Prostate gland (tissue), 2 donors: ENCODE results near the gene FITM2.

ENCODE experiments used
- POLR2AphosphoS5 ChIP-seq: sonication (generic); formaldehyde crosslinking; IDR thresholded peaks from one replicate; pipeline ENCODE4 v1.6.1; 2017; ENCODE audit warnings: antibody characterized with exemption
- TF ChIP-seq, protein P1 (sequence below), 4 experiments: fragments of 200-600 bp in 2 of 4; fragments of 450-650 bp in 2 of 4; sonication (generic) in 2 of 4; IDR thresholded peaks; 1 replicate in 3 of 4; 2 replicates in 1 of 4; pipeline ENCODE4 v1.5.1; 2016 to 2019; ENCODE audit warnings: antibody characterized with exemption in 4 of 4, mild to moderate bottlenecking in 2 of 4, moderate library complexity in 2 of 4

- TF ChIP-seq, protein P1, sequence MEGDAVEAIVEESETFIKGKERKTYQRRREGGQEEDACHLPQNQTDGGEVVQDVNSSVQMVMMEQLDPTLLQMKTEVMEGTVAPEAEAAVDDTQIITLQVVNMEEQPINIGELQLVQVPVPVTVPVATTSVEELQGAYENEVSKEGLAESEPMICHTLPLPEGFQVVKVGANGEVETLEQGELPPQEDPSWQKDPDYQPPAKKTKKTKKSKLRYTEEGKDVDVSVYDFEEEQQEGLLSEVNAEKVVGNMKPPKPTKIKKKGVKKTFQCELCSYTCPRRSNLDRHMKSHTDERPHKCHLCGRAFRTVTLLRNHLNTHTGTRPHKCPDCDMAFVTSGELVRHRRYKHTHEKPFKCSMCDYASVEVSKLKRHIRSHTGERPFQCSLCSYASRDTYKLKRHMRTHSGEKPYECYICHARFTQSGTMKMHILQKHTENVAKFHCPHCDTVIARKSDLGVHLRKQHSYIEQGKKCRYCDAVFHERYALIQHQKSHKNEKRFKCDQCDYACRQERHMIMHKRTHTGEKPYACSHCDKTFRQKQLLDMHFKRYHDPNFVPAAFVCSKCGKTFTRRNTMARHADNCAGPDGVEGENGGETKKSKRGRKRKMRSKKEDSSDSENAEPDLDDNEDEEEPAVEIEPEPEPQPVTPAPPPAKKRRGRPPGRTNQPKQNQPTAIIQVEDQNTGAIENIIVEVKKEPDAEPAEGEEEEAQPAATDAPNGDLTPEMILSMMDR (IDR thresholded peaks at IDR 0.05), result no peak
- no peak for TF ChIP-seq POLR2AphosphoS5
Observed at GRCh38 chr20:44343162-44343675, 32.2 kb upstream of the FITM2 start.
